Left lung (tissue), 10 donors: ENCODE results near the gene FNDC3B. TPM values are rescaled to one million over a fixed set of nuclear protein-coding genes. Genes with fewer than 3 reads are reported as not detected.

ENCODE experiments used
- ATAC-seq: fragments of 200-7000 bp; cut with Tn5 transposase; one replicate; pipeline ENCODE4 v1.9.1; 2020; ENCODE audit warnings: moderate library complexity
- DNase-seq, 4 donors: peaks; one replicate each; pipeline ENCODE4 v3.0.0-alpha.2; 2013 to 2020
- H3K27ac ChIP-seq, 2 donors: fragments of 200-600 bp; sonication (generic) in 1 of 2; one replicate each; pipeline versions ENCODE4 v1.5.0 to v1.8.0; 2020 to 2021
- H3K27me3 ChIP-seq, 2 donors: fragments of 200-600 bp; sonication (generic) in 1 of 2; one replicate each; pipeline versions ENCODE4 v1.5.0 to v1.8.0; 2020 to 2021
- H3K36me3 ChIP-seq, 2 donors: fragments of 200-600 bp; sonication (generic) in 1 of 2; one replicate each; pipeline versions ENCODE4 v1.5.0 to v1.8.0; 2020 to 2021
- H3K4me1 ChIP-seq, 2 donors: fragments of 200-600 bp; one replicate each; pipeline ENCODE4 v1.8.0; 2021
- H3K4me3 ChIP-seq, 2 donors: fragments of 200-600 bp; sonication (generic) in 1 of 2; one replicate each; pipeline versions ENCODE4 v1.5.0 to v1.8.0; 2020 to 2021; ENCODE audit warnings: mild to moderate bottlenecking in 1 of 2
- H3K9me3 ChIP-seq, 2 donors: fragments of 200-600 bp; sonication (generic) in 1 of 2; one replicate each; pipeline versions ENCODE4 v1.5.0 to v1.8.0; 2020 to 2021
- intact Hi-C, 2 donors: fragments of 100-400 bp; cut with DNase I; formaldehyde crosslinking; loops; one replicate each; pipeline versions ENCODE4 v1.11.2 to v1.14.2; 2022
- polyA plus RNA-seq, 6 donors: library from polyadenylated mRNA; unstranded; fragments of 120-200 nt; gene quantifications; one replicate each; pipeline ENCODE4 v1.2.1, GENCODE V29; 2013; ENCODE audit not compliant: insufficient read length in 6 of 6
- total RNA-seq, 2 donors: library from RNA; stranded (reverse); fragmentation: NEBNext Ultra II Directional; extraction: Animal tissue kit (Norgen Biotek cat#: 25700); gene quantifications; one replicate each; pipeline ENCODE4 v1.2.1, GENCODE V29; 2021
- TF ChIP-seq, protein P1 (sequence below), 2 donors: fragments of 200-600 bp; sonication (generic) in 1 of 2; IDR thresholded peaks; one replicate each; pipeline versions ENCODE4 v1.5.0 to v1.8.0; 2021; ENCODE audit warnings: antibody characterized with exemption in 2 of 2
- donor health status: DM: no; HTN: yes; CAD: no.
- donor health status: DM: no; HTN: no; CAD: no.

The FNDC3B gene
- total and polyA plus RNA-seq, 8 donors = 35.2 to 185 (median 42.3) TPM

DNA sequence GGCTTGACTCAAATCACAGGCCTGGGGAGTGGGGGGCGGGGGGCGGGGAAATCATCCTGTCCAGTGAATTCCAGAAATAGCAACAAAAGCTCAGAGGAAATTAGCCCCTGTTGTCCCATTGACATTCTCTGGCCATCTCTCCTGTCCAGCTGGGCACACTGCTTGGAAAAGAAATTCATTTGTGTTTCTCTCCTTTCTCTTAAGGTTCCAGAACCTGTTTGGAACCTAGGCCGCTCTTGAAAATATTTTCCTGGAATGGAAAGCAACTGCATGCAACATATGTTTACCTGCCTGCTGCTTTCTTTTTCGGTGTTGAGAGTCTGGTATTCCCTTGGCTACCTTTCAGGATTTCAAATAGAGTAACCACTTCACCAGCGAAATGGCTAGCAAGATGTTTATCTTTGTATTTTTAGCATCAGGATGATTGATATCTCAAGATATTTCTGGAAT, 239.8 kb downstream of the FNDC3B start:
- ATAC-seq (peak; percentile 84), DNase-seq (no peak)
- H3K4me1 ChIP-seq = peaks cover 5 to 34% of the 10 kb centered on the region in 2 donors
- H3K9me3 ChIP-seq = no peaks in the 10 kb centered on the region
- intact Hi-C loops = no loop called here
- peaks cover 0 to 24% of the 10 kb centered on the region in 2 donors for H3K36me3 ChIP-seq
- TF ChIP-seq, protein P1, sequence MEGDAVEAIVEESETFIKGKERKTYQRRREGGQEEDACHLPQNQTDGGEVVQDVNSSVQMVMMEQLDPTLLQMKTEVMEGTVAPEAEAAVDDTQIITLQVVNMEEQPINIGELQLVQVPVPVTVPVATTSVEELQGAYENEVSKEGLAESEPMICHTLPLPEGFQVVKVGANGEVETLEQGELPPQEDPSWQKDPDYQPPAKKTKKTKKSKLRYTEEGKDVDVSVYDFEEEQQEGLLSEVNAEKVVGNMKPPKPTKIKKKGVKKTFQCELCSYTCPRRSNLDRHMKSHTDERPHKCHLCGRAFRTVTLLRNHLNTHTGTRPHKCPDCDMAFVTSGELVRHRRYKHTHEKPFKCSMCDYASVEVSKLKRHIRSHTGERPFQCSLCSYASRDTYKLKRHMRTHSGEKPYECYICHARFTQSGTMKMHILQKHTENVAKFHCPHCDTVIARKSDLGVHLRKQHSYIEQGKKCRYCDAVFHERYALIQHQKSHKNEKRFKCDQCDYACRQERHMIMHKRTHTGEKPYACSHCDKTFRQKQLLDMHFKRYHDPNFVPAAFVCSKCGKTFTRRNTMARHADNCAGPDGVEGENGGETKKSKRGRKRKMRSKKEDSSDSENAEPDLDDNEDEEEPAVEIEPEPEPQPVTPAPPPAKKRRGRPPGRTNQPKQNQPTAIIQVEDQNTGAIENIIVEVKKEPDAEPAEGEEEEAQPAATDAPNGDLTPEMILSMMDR (IDR thresholded peaks at IDR 0.05) = no peak
- no peak overlapping the region for H3K4me3 ChIP-seq
- peak overlapping the region; percentile 38 to 82 for H3K27ac ChIP-seq
- H3K27me3 ChIP-seq = no peaks in the 10 kb centered on the region

- DNase-seq (no peak), ATAC-seq (no peak)
- Histone ChIP-seq H3K4me3 (no peak overlapping the region), H3K27ac (peak overlapping the region in 1 of 2 donors; percentile 82), H3K27me3 (no peaks in the 10 kb centered on the region), H3K36me3 (peaks cover 0 to 16% of the 10 kb centered on the region in 2 donors), H3K4me1 (peaks cover 5 to 34% of the 10 kb centered on the region in 2 donors), H3K9me3 (no peaks in the 10 kb centered on the region)
- intact Hi-C loops = no loop called here
- TF ChIP-seq, protein P1 (IDR thresholded peaks at IDR 0.05) = no peak
These were observed 240.6 kb downstream of the FNDC3B start for GRCh38 chr3:172279974-172280373.

GRCh38 chr3:172280406-172281051, 241.2 kb downstream of the FNDC3B start:
- intact Hi-C loops = no loop called here
- ATAC-seq (peak; percentile 46), DNase-seq (peak in 1 of 4 donors; percentile 29)
- Histone ChIP-seq H3K27ac (peak overlapping the region in 1 of 2 donors; percentile 82), H3K4me3 (no peak overlapping the region), H3K9me3 (no peaks in the 10 kb centered on the region), H3K27me3 (no peaks in the 10 kb centered on the region), H3K4me1 (peaks cover 5 to 34% of the 10 kb centered on the region in 2 donors), H3K36me3 (peaks cover 0 to 11% of the 10 kb centered on the region in 2 donors)
- TF ChIP-seq, protein P1 (IDR thresholded peaks at IDR 0.05) = no peak

- Histone ChIP-seq H3K36me3 (peaks cover 0 to 21% of the 10 kb centered on the region in 2 donors), H3K27me3 (no peaks in the 10 kb centered on the region)
- intact Hi-C loops = no loop called here
These were observed 242.5 kb downstream of the FNDC3B start for GRCh38 chr3:172281884-172282283.

GRCh38 chr3:172282850-172283249, 243.5 kb downstream of the FNDC3B start:
- no peak for ATAC-seq
- no peak overlapping the region for H3K4me3 ChIP-seq
- no peak overlapping the region for H3K27ac ChIP-seq
- intact Hi-C loops = no loop called here
- no peaks in the 10 kb centered on the region for H3K27me3 ChIP-seq
- peaks cover 0 to 31% of the 10 kb centered on the region in 2 donors for H3K36me3 ChIP-seq
- H3K9me3 ChIP-seq = no peaks in the 10 kb centered on the region
- H3K4me1 ChIP-seq = peaks cover 14 to 46% of the 10 kb centered on the region in 2 donors
- TF ChIP-seq, protein P1 (IDR thresholded peaks at IDR 0.05) = no peak
- no peak for DNase-seq

More at GRCh38 chr3:172281884-172282283, 242.5 kb downstream of the FNDC3B start:
- H3K9me3 ChIP-seq = no peaks in the 10 kb centered on the region
- TF ChIP-seq, protein P1 (IDR thresholded peaks at IDR 0.05) = no peak
- ATAC-seq = no peak
- DNase-seq = no peak
- H3K4me3 ChIP-seq = no peak overlapping the region
- H3K27ac ChIP-seq = no peak overlapping the region
- H3K4me1 ChIP-seq = peaks cover 14 to 41% of the 10 kb centered on the region in 2 donors
